ENCODE measurements around the gene MAPK8IP3.

MAPK8IP3 gene

GRCh38 chr16:1746693-1747195 is 40.7 kb downstream of the MAPK8IP3 start:
- no peak overlapping the region for H3K27ac ChIP-seq (ENCODE audit: low read length)
- TF ChIP-seq EZH2 (IDR thresholded peaks at IDR 0.05; ENCODE audit: borderline replicate concordance, low read depth, low read length, severe bottlenecking) = no peak
- no peak for TF ChIP-seq CTCF (IDR thresholded peaks at IDR 0.05; ENCODE audit: borderline replicate concordance, extremely low read depth, low read length, poor library complexity, severe bottlenecking)
- H2AFZ ChIP-seq (ENCODE audit: low read depth, low read length) = no peak overlapping the region
- no peaks in the 10 kb centered on the region for H3K27me3 ChIP-seq (ENCODE audit: insufficient read depth, low read length, poor library complexity)
- DNase-seq (no peak), ATAC-seq (ENCODE audit: insufficient read depth, low read depth) (no peak)
- no peak overlapping the region for H3K4me2 ChIP-seq (ENCODE audit: insufficient read depth, low read length)
- H3K4me1 ChIP-seq (ENCODE audit: insufficient read depth, low read length) = no peaks in the 10 kb centered on the region
- no peak overlapping the region for H3K9ac ChIP-seq (ENCODE audit: low read depth, low read length)
- H3K79me2 ChIP-seq (ENCODE audit: insufficient read depth, low read length) = no peaks in the 10 kb centered on the region
- peaks cover 78% of the 10 kb centered on the region for H3K36me3 ChIP-seq (ENCODE audit: insufficient read depth, low read length)
- no peaks in the 10 kb centered on the region for H3K9me3 ChIP-seq (ENCODE audit: insufficient read depth, low read length, severe bottlenecking)
- no peak overlapping the region for H3K4me3 ChIP-seq (ENCODE audit: low read depth in 1 of 2, low read length in 2 of 2)
- peaks cover 10% of the 10 kb centered on the region for H4K20me1 ChIP-seq (ENCODE audit: insufficient read depth, low read length)

DNA sequence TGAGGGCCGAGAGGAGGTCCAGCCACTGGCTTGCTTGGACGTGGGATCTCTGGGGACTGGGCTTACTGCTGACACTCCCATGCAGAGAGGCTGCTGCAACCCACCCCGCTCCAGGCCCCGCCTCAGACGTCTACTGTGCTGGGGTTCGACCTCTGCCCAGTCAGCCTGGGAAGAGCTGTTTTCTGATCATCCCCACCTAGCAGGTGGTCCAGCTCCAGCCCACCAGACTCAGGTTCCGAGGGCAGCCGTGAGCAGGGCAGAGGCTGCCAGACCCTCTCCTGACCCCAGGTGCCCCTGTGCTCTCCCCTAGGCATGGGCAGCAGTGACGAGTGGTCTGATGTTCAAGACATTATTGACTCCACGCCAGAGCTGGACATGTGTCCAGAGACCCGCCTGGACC is 41.9 kb downstream of the MAPK8IP3 start:
- H3K4me1 ChIP-seq (ENCODE audit: insufficient read depth, low read length) = no peaks in the 10 kb centered on the region

DNA sequence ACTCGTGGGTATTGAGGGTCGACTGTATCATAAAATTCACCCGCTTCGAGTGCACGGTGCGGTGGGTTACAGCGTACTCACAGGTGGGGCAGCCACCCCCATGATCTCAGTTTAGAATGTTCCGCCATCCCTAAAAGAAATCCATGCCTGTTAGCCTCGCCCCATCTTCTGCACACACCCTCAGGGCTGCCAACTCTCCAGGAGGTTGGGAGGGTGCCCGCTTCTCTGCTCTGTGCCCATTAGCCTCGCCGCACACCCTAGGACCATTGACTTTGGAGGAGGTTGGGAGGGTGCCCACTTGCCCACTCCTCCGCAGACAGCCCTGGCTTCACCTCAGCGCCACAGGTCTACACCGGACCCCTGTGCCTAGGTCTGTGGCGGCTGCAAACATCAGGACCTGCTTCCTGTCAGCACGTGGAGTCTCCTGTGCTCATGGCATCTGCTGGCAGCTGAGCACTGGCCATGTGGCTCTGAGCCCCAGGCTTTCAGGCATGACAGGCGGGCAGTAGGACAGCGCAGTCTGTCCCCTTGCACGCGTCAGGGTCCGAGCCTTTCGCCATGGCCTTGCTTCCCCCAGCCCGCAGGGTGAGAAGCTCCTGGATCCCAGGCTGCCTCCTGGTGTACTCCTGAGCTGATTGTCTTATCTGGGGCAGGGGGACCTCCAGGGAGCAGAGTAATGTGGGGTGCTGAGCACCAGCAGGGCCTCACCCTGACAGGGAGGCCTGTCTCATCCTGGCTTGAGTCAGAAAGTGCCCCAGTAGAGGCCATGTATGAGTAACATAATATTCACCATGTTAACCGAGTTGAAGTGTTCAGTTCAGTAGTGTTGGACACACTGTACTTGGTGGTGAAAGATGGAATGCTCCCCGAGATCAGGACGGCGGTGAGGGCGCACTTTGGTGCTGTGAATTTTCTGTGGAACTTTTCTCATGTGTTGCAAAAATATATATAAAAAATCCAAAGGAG is 43.4 kb downstream of the MAPK8IP3 start:
- H3K27ac ChIP-seq (ENCODE audit: low read length) = no peak overlapping the region
- no peaks in the 10 kb centered on the region for H3K4me1 ChIP-seq (ENCODE audit: insufficient read depth, low read length)
- no peak overlapping the region for H3K4me2 ChIP-seq (ENCODE audit: insufficient read depth, low read length)
- H2AFZ ChIP-seq (ENCODE audit: low read depth, low read length) = no peak overlapping the region
- ATAC-seq (ENCODE audit: insufficient read depth, low read depth) (no peak), DNase-seq (no peak)
- H3K36me3 ChIP-seq (ENCODE audit: insufficient read depth, low read length) = peaks cover 81% of the 10 kb centered on the region
- no peak overlapping the region for H3K9ac ChIP-seq (ENCODE audit: low read depth, low read length)
- TF ChIP-seq EZH2 (IDR thresholded peaks at IDR 0.05; ENCODE audit: borderline replicate concordance, low read depth, low read length, severe bottlenecking) (no peak), CTCF (IDR thresholded peaks at IDR 0.05; ENCODE audit: borderline replicate concordance, extremely low read depth, low read length, poor library complexity, severe bottlenecking) (no peak)
- H3K4me3 ChIP-seq (ENCODE audit: low read depth in 1 of 2, low read length in 2 of 2) = no peak overlapping the region
- peaks cover 4% of the 10 kb centered on the region; the same call in 1 of the 2 replicates for H4K20me1 ChIP-seq (ENCODE audit: insufficient read depth, low read length)
- H3K9me3 ChIP-seq (ENCODE audit: insufficient read depth, low read length, severe bottlenecking) = no peaks in the 10 kb centered on the region
- H3K27me3 ChIP-seq (ENCODE audit: insufficient read depth, low read length, poor library complexity) = no peaks in the 10 kb centered on the region
- no peaks in the 10 kb centered on the region for H3K79me2 ChIP-seq (ENCODE audit: insufficient read depth, low read length)

More for the DNA sequence above, 41.9 kb downstream of the MAPK8IP3 start:
- no peak overlapping the region for H3K4me2 ChIP-seq (ENCODE audit: insufficient read depth, low read length)
- TF ChIP-seq EZH2 (IDR thresholded peaks at IDR 0.05; ENCODE audit: borderline replicate concordance, low read depth, low read length, severe bottlenecking) = no peak
- no peak for TF ChIP-seq CTCF (IDR thresholded peaks at IDR 0.05; ENCODE audit: borderline replicate concordance, extremely low read depth, low read length, poor library complexity, severe bottlenecking)
- no peaks in the 10 kb centered on the region for H3K9me3 ChIP-seq (ENCODE audit: insufficient read depth, low read length, severe bottlenecking)
- ATAC-seq (ENCODE audit: insufficient read depth, low read depth) = no peak
- peaks cover 88% of the 10 kb centered on the region for H3K36me3 ChIP-seq (ENCODE audit: insufficient read depth, low read length)
- DNase-seq = no peak
- H2AFZ ChIP-seq (ENCODE audit: low read depth, low read length) = no peak overlapping the region
- no peaks in the 10 kb centered on the region for H3K79me2 ChIP-seq (ENCODE audit: insufficient read depth, low read length)
- no peak overlapping the region for H3K27ac ChIP-seq (ENCODE audit: low read length)
- H3K27me3 ChIP-seq (ENCODE audit: insufficient read depth, low read length, poor library complexity) = no peaks in the 10 kb centered on the region
- H3K9ac ChIP-seq (ENCODE audit: low read depth, low read length) = no peak overlapping the region
- H4K20me1 ChIP-seq (ENCODE audit: insufficient read depth, low read length) = peaks cover 4% of the 10 kb centered on the region; the same call in 1 of the 2 replicates
- H3K4me3 ChIP-seq (ENCODE audit: low read depth in 1 of 2, low read length in 2 of 2) = no peak overlapping the region

Measured in DND-41 (cell line).